ENCODE measurements around the gene SRL.

SRL gene

GRCh38 chr16:4241928-4242283, at the start of gene SRL:
Gene SRL (minus strand): TSS chr16:4242080. CDS start chr16:4242067, 13 bp downstream.
- H3K4me3 Mint-ChIP-seq: no peak within 1 kb of the TSS
- H3K27ac Mint-ChIP-seq: no peak within 1 kb of the TSS
- no peaks in the 10 kb centered on the region for H3K4me1 Mint-ChIP-seq
- H3K9me3 Mint-ChIP-seq: no peaks in the 10 kb centered on the region
- DNase-seq (ENCODE audit: low spot score in 2 of 2) (no peak), ATAC-seq (no peak)
- no peaks in the 10 kb centered on the region for H3K36me3 Mint-ChIP-seq

GRCh38 chr16:4290236-4290830, 48.5 kb upstream of the SRL start:
- Mint-ChIP-seq H3K36me3 (no peaks in the 10 kb centered on the region), H3K4me1 (peaks cover 17% of the 10 kb centered on the region), H3K4me3 (no peak overlapping the region), H3K9me3 (no peaks in the 10 kb centered on the region), H3K27ac (peak overlapping the region; percentile 63)
- no peak for DNase-seq (ENCODE audit: low spot score in 2 of 2)
- no peak for ATAC-seq

GRCh38 chr16:4288148-4288921, 46.5 kb upstream of the SRL start:
- Mint-ChIP-seq H3K36me3 (no peaks in the 10 kb centered on the region), H3K4me3 (peak overlapping the region; percentile 7), H3K4me1 (peaks cover 18% of the 10 kb centered on the region), H3K9me3 (no peaks in the 10 kb centered on the region), H3K27ac (no peak overlapping the region)
- ATAC-seq: peak; percentile 89
- DNase-seq (ENCODE audit: low spot score in 2 of 2): peak; percentile 71 to 89

GRCh38 chr16:4285167-4285566, 43.3 kb upstream of the SRL start:
- no peaks in the 10 kb centered on the region for H3K36me3 Mint-ChIP-seq
- H3K9me3 Mint-ChIP-seq: no peaks in the 10 kb centered on the region
- H3K4me3 Mint-ChIP-seq: no peak overlapping the region
- H3K27ac Mint-ChIP-seq: no peak overlapping the region
- peaks cover 17% of the 10 kb centered on the region for H3K4me1 Mint-ChIP-seq
- ATAC-seq: no peak
- DNase-seq (ENCODE audit: low spot score in 2 of 2): no peak

GRCh38 chr16:4283939-4284338, 42.1 kb upstream of the SRL start:
- Mint-ChIP-seq H3K36me3 (no peaks in the 10 kb centered on the region), H3K9me3 (no peaks in the 10 kb centered on the region), H3K4me3 (no peak overlapping the region), H3K27ac (peak overlapping the region; percentile 35), H3K4me1 (peaks cover 17% of the 10 kb centered on the region)
- no peak for DNase-seq (ENCODE audit: low spot score in 2 of 2)
- no peak for ATAC-seq

- Mint-ChIP-seq H3K4me1 (peaks cover 16% of the 10 kb centered on the region), H3K4me3 (no peak overlapping the region), H3K9me3 (no peaks in the 10 kb centered on the region), H3K36me3 (no peaks in the 10 kb centered on the region), H3K27ac (no peak overlapping the region)
- DNase-seq (ENCODE audit: low spot score in 2 of 2) (no peak), ATAC-seq (no peak)
Measured at GRCh38 chr16:4283441-4283840, 41.6 kb upstream of the SRL start.

- Mint-ChIP-seq H3K27ac (no peak overlapping the region), H3K4me1 (peaks cover 8% of the 10 kb centered on the region), H3K4me3 (no peak overlapping the region), H3K36me3 (no peaks in the 10 kb centered on the region), H3K9me3 (no peaks in the 10 kb centered on the region)
- ATAC-seq: no peak
- DNase-seq (ENCODE audit: low spot score in 2 of 2): no peak
Measured at GRCh38 chr16:4280625-4281024, 38.7 kb upstream of the SRL start.

- ATAC-seq (no peak), DNase-seq (ENCODE audit: low spot score in 2 of 2) (no peak)
- H3K4me3 Mint-ChIP-seq: no peak overlapping the region
- no peaks in the 10 kb centered on the region for H3K4me1 Mint-ChIP-seq
- no peak overlapping the region for H3K27ac Mint-ChIP-seq
- H3K9me3 Mint-ChIP-seq: no peaks in the 10 kb centered on the region
- peaks cover under 1% of the 10 kb centered on the region for H3K36me3 Mint-ChIP-seq
Measured at GRCh38 chr16:4277987-4278513, 36.2 kb upstream of the SRL start.

- DNase-seq (ENCODE audit: low spot score in 2 of 2) (no peak), ATAC-seq (no peak)
- Mint-ChIP-seq H3K36me3 (peaks cover 17% of the 10 kb centered on the region), H3K9me3 (no peaks in the 10 kb centered on the region), H3K4me3 (peak overlapping the region; percentile 29), H3K4me1 (peaks cover 4% of the 10 kb centered on the region), H3K27ac (no peak overlapping the region)
Measured at GRCh38 chr16:4275861-4276260, 34.0 kb upstream of the SRL start.

GRCh38 chr16:4273858-4274311, 32.0 kb upstream of the SRL start:
- H3K4me1 Mint-ChIP-seq: peaks cover 10% of the 10 kb centered on the region
- H3K36me3 Mint-ChIP-seq: peaks cover 21% of the 10 kb centered on the region
- no peaks in the 10 kb centered on the region for H3K9me3 Mint-ChIP-seq
- DNase-seq (ENCODE audit: low spot score in 2 of 2): no peak
- peak overlapping the region; percentile 92 for H3K27ac Mint-ChIP-seq
- peak overlapping the region; percentile 84 for H3K4me3 Mint-ChIP-seq
- ATAC-seq: peak; percentile 25

- ATAC-seq: peak; percentile 23
- no peak for DNase-seq (ENCODE audit: low spot score in 2 of 2)
- peaks cover 17% of the 10 kb centered on the region for H3K4me1 Mint-ChIP-seq
- H3K9me3 Mint-ChIP-seq: no peaks in the 10 kb centered on the region
- peak overlapping the region; percentile 92 for H3K27ac Mint-ChIP-seq
- H3K36me3 Mint-ChIP-seq: peaks cover 21% of the 10 kb centered on the region
- peak overlapping the region; percentile 84 for H3K4me3 Mint-ChIP-seq
Measured at GRCh38 chr16:4272114-4272956, 30.5 kb upstream of the SRL start.

- Mint-ChIP-seq H3K27ac (peak overlapping the region; percentile 92), H3K4me1 (peaks cover 18% of the 10 kb centered on the region), H3K9me3 (no peaks in the 10 kb centered on the region), H3K4me3 (peak overlapping the region; percentile 84), H3K36me3 (peaks cover 21% of the 10 kb centered on the region)
- peak; percentile 74 to 91 for DNase-seq (ENCODE audit: low spot score in 2 of 2)
- ATAC-seq: peak; percentile 89
Measured at GRCh38 chr16:4271176-4272113, 29.6 kb upstream of the SRL start.

- DNase-seq (ENCODE audit: low spot score in 2 of 2) (no peak), ATAC-seq (no peak)
- peak overlapping the region; percentile 92 for H3K27ac Mint-ChIP-seq
- H3K4me3 Mint-ChIP-seq: peak overlapping the region; percentile 84
- peaks cover 27% of the 10 kb centered on the region for H3K36me3 Mint-ChIP-seq
- H3K9me3 Mint-ChIP-seq: no peaks in the 10 kb centered on the region
- peaks cover 18% of the 10 kb centered on the region for H3K4me1 Mint-ChIP-seq
Measured at GRCh38 chr16:4270595-4270994, 28.7 kb upstream of the SRL start.

- no peak for ATAC-seq
- Mint-ChIP-seq H3K9me3 (no peaks in the 10 kb centered on the region), H3K27ac (no peak overlapping the region), H3K4me1 (peaks cover 18% of the 10 kb centered on the region), H3K4me3 (peak overlapping the region; percentile 84), H3K36me3 (peaks cover 27% of the 10 kb centered on the region)
- DNase-seq (ENCODE audit: low spot score in 2 of 2): no peak
Measured at GRCh38 chr16:4270091-4270490, 28.2 kb upstream of the SRL start.

All from stimulated activated effector memory CD8-positive, alpha-beta T cell treated with anti-CD3 and anti-CD28 coated beads, Interleukin-12 subunit alpha, Interleukin-12 subunit beta, amount 100 ng/mL, for 72 hours (primary cell).